Neural progenitor cell (in vitro differentiated cells): Measurements from ENCODE around the gene PTDSS2.

Source experiments
- CTCF ChIP-seq: fragments of 200-600 bp; sonication (generic); IDR thresholded peaks from 2 replicates; pipeline ENCODE4 v1.5.1; 2017; ENCODE audit warnings: antibody characterized with exemption, mild to moderate bottlenecking
- EZH2 ChIP-seq: fragments of 200-600 bp; sonication (generic); IDR thresholded peaks from 2 replicates; pipeline ENCODE4 v1.6.1; 2017; ENCODE audit warnings: antibody characterized with exemption, mild to moderate bottlenecking, moderate library complexity

DNA sequence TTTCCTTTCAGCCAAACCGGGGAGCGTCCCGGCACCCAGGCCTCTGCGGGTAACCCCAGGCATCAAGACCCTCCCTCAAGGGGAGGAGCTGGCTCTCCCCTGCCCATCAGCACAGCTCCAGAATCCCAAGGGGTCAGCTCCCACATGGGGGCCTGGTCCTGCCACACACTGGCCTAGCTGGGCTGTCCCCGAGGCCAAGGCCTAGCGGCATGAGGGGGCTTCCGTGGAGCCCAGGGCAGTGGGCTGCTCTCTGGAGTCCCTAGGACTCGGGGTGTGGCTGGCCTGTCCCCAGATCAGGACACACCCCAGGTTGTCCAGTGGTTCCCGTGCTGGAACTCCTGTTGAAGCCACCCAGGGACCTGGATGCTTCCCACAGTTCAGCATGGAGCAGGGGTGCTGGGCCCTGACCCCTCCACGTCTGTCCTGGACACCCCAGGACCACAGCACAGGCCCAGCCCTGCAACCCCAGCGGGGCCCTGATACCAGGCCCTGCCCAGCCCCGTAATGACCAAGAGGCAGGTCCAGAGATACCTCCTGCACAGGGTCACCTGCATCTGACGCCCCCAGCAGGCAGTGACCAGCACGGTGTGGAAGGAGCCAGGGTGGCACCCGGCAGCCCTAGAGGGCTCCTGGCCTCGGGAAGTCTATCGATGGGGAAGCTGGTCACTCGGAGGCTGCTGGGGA, 79.8 kb downstream of the PTDSS2 start:
- no peak for TF ChIP-seq EZH2
- no peak for TF ChIP-seq CTCF
